T-helper 2 cell treated with Interferon-gamma antibody and Interleukin-4, amounts not matched to agents 100 ng/mL and 5 ng/mL, for 36 hours (primary cell): ENCODE results near the gene CCDC88C. TPM values are rescaled to one million over a fixed set of nuclear protein-coding genes. Genes with fewer than 3 reads are reported as not detected.

Source experiments
- intact Hi-C: fragments of 100-400 bp; cut with micrococcal nuclease; formaldehyde crosslinking; loops from one replicate; pipeline ENCODE4 v1.15.1; 2023
- total RNA-seq: library from RNA; stranded (reverse); gene quantifications from 2 replicates; pipeline ENCODE4 v1.2.3, GENCODE V29; 2022

Gene CCDC88C
- total RNA-seq, 1 donor from 2014 or later, result 184 TPM

GRCh38 chr14:91379579-91379932, 38.1 kb downstream of the CCDC88C start:
- intact Hi-C loops, result no loop called here

- intact Hi-C loops, result no loop called here
Measured at GRCh38 chr14:91378930-91379578, 38.6 kb downstream of the CCDC88C start.

GRCh38 chr14:91377700-91378652, 39.6 kb downstream of the CCDC88C start:
- intact Hi-C loops, result no loop called here

- intact Hi-C loops, result no loop called here
Measured at GRCh38 chr14:91376547-91377477, 40.8 kb downstream of the CCDC88C start.

GRCh38 chr14:91375720-91376452, 41.7 kb downstream of the CCDC88C start:
- intact Hi-C loops, result no loop called here

GRCh38 chr14:91374879-91375702, 42.5 kb downstream of the CCDC88C start:
- intact Hi-C loops, result no loop called here

GRCh38 chr14:91374287-91374878, 43.2 kb downstream of the CCDC88C start:
- intact Hi-C loops, result no loop called here

GRCh38 chr14:91373591-91374254, 43.9 kb downstream of the CCDC88C start:
- intact Hi-C loops, result loop anchor here (1.0 to 2.0 kb wide), 4 partner anchors 23 to 50 kb away; no protein-coding TSS in a partner anchor

GRCh38 chr14:91372671-91373495, 44.7 kb downstream of the CCDC88C start:
- intact Hi-C loops, result loop anchor here (1.0 to 2.0 kb wide), 4 partner anchors 22 to 50 kb away; no protein-coding TSS in a partner anchor

- intact Hi-C loops, result loop anchor here (2.0 kb wide), 2 partner anchors 21 to 33 kb away; no protein-coding TSS in a partner anchor
Measured at GRCh38 chr14:91371990-91372375, 45.6 kb downstream of the CCDC88C start.

- intact Hi-C loops, result no loop called here
Measured at GRCh38 chr14:91371011-91371989, 46.3 kb downstream of the CCDC88C start.

- intact Hi-C loops, result no loop called here
Measured at GRCh38 chr14:91369628-91370445, 47.8 kb downstream of the CCDC88C start.

- intact Hi-C loops, result no loop called here
Measured at GRCh38 chr14:91368776-91369416, 48.7 kb downstream of the CCDC88C start.

GRCh38 chr14:91367173-91368171, 50.1 kb downstream of the CCDC88C start:
- intact Hi-C loops, result no loop called here
